ES-I3 (cell line): ENCODE measurements around the gene IPO4.
"Not testable (repeated sequence)": the region's sequence is repeated elsewhere in the genome, so short reads cannot be mapped to it uniquely, and the experiment has no call there.

Experiments
- H3K36me3 ChIP-seq: 2 replicates; pipeline ENCODE4 v1.6.1; 2013; ENCODE audit warnings: mild to moderate bottlenecking, low read length, control low read depth, moderate library complexity; ENCODE audit not compliant: insufficient read depth
- H3K4me1 ChIP-seq: 2 replicates; pipeline ENCODE4 v1.6.1; 2013; ENCODE audit warnings: mild to moderate bottlenecking, control low read depth, low read length; ENCODE audit not compliant: insufficient read depth
- H3K9ac ChIP-seq: 2 replicates; pipeline ENCODE4 v1.6.1; 2013; ENCODE audit warnings: low read depth, mild to moderate bottlenecking, low read length, moderate library complexity
- H3K9me3 ChIP-seq: 2 replicates; pipeline ENCODE4 v1.6.1; 2013; ENCODE audit warnings: mild to moderate bottlenecking, low read length, moderate library complexity; ENCODE audit not compliant: control insufficient read depth, insufficient read depth

The IPO4 gene

GRCh38 chr14:24207104-24207551, 18.5 kb upstream of the IPO4 start:
- H3K9ac ChIP-seq = no peak overlapping the region
- no peaks in the 10 kb centered on the region for H3K9me3 ChIP-seq
- no peaks in the 10 kb centered on the region for H3K4me1 ChIP-seq
- H3K36me3 ChIP-seq = peaks cover 18% of the 10 kb centered on the region; the same call in 1 of the 2 replicates

- H3K4me1 ChIP-seq = no peaks in the 10 kb centered on the region
- H3K36me3 ChIP-seq = peaks cover 20% of the 10 kb centered on the region; the same call in 1 of the 2 replicates
- peaks cover 3% of the 10 kb centered on the region for H3K9me3 ChIP-seq
- no peak overlapping the region for H3K9ac ChIP-seq
Measured at GRCh38 chr14:24206260-24207103, 17.9 kb upstream of the IPO4 start.

- Histone ChIP-seq H3K9me3 (peaks cover 5% of the 10 kb centered on the region), H3K36me3 (peaks cover 20% of the 10 kb centered on the region; the same call in 1 of the 2 replicates), H3K9ac (no peak overlapping the region), H3K4me1 (no peaks in the 10 kb centered on the region)
Measured at GRCh38 chr14:24204163-24205146, 15.8 kb upstream of the IPO4 start.

- Histone ChIP-seq H3K9ac (0 out of 2 replicates have a peak overlapping the region, but pooled peaks have one; percentile 3), H3K36me3 (peaks cover 17% of the 10 kb centered on the region; the same call in 1 of the 2 replicates)
Measured at GRCh38 chr14:24203249-24203886, 14.8 kb upstream of the IPO4 start.

GRCh38 chr14:24202538-24202937, 13.9 kb upstream of the IPO4 start:
- not testable (repeated sequence) for H3K4me1 ChIP-seq, H3K9ac ChIP-seq, H3K9me3 ChIP-seq
- peaks cover 17% of the 10 kb centered on the region; the same call in 1 of the 2 replicates for H3K36me3 ChIP-seq

More at GRCh38 chr14:24203249-24203886, 14.8 kb upstream of the IPO4 start:
- H3K4me1 ChIP-seq, H3K9me3 ChIP-seq: not testable (repeated sequence)

- H3K4me1 ChIP-seq = no peaks in the 10 kb centered on the region
- H3K9me3 ChIP-seq = peaks cover 5% of the 10 kb centered on the region
- H3K36me3 ChIP-seq = peaks cover 7% of the 10 kb centered on the region; the same call in 1 of the 2 replicates
- no peak overlapping the region for H3K9ac ChIP-seq
Measured at GRCh38 chr14:24198814-24199524, 10.4 kb upstream of the IPO4 start.

- Histone ChIP-seq H3K9me3 (peaks cover 5% of the 10 kb centered on the region), H3K4me1 (no peaks in the 10 kb centered on the region), H3K36me3 (peaks cover 8% of the 10 kb centered on the region; the same call in 1 of the 2 replicates), H3K9ac (no peak overlapping the region)
Measured at GRCh38 chr14:24197056-24197450, 8.4 kb upstream of the IPO4 start.

GRCh38 chr14:24196071-24197055, 7.7 kb upstream of the IPO4 start:
- Histone ChIP-seq H3K9ac (peak overlapping the region; percentile 92), H3K9me3 (peaks cover 1% of the 10 kb centered on the region; the same call in 1 of the 2 replicates), H3K4me1 (no peaks in the 10 kb centered on the region), H3K36me3 (peaks cover 8% of the 10 kb centered on the region; the same call in 1 of the 2 replicates)

GRCh38 chr14:24195186-24196070, 6.8 kb upstream of the IPO4 start, which contains the start of gene TM9SF1:
TM9SF1 (minus strand) TSS chr14:24195441; CDS start chr14:24195019, 422 bp downstream.
- peak within 1 kb of the TSS; percentile 92 for H3K9ac ChIP-seq
- H3K9me3 ChIP-seq = no peaks in the 10 kb centered on the region
- H3K4me1 ChIP-seq = no peaks in the 10 kb centered on the region
- peaks cover 8% of the 10 kb centered on the region; the same call in 1 of the 2 replicates for H3K36me3 ChIP-seq

GRCh38 chr14:24194873-24195185, 6.2 kb upstream of the IPO4 start:
- H3K4me1 ChIP-seq = no peaks in the 10 kb centered on the region
- peak overlapping the region; percentile 92 for H3K9ac ChIP-seq
- peaks cover 6% of the 10 kb centered on the region; the same call in 1 of the 2 replicates for H3K36me3 ChIP-seq
- no peaks in the 10 kb centered on the region for H3K9me3 ChIP-seq

GRCh38 chr14:24194186-24194872, 5.7 kb upstream of the IPO4 start:
- Histone ChIP-seq H3K9ac (no peak overlapping the region; the same call in 1 of the 2 replicates), H3K4me1 (no peaks in the 10 kb centered on the region)

More at GRCh38 chr14:24194186-24194872, 5.7 kb upstream of the IPO4 start:
- no peaks in the 10 kb centered on the region for H3K9me3 ChIP-seq
- H3K36me3 ChIP-seq = peaks cover 4% of the 10 kb centered on the region; the same call in 1 of the 2 replicates
